Keratinocyte (primary cell): ENCODE results near the gene KRTAP4-3. TPM values are rescaled to one million over a fixed set of nuclear protein-coding genes. Genes with fewer than 3 reads are reported as not detected.
"Not testable (repeated sequence)": the region's sequence is repeated elsewhere in the genome, so short reads cannot be mapped to it uniquely, and the experiment has no call there.

Experiments
- DNase-seq: peaks from one replicate; pipeline ENCODE4 v3.0.0-alpha.2; 2011; ENCODE audit warnings: low read depth, missing footprints, low spot score
- FAIRE-seq: peaks from 2 replicates; lab custom pipeline; 2011; peaks lifted over from hg19 to GRCh38; lab: Jason Lieb, UNC
- H2AFZ ChIP-seq: 2 replicates; pipeline ENCODE4 v1.6.0; 2012; ENCODE audit warnings: low read length, control low read depth, inconsistent platforms; ENCODE audit not compliant: control insufficient read depth
- H3K27ac ChIP-seq: 2 replicates; pipeline ENCODE4 v1.5.1; 2011; ENCODE audit warnings: low read length; ENCODE audit not compliant: control insufficient read depth, insufficient read depth
- H3K27me3 ChIP-seq: 3 replicates; pipeline ENCODE4 v1.6.0; 2011; ENCODE audit warnings: low read length; ENCODE audit not compliant: control insufficient read depth, insufficient read depth; ENCODE audit errors: extremely low read depth
- H3K36me3 ChIP-seq, 2 experiments: 2 replicates in 1 of 2; 3 replicates in 1 of 2; pipeline ENCODE4 v1.5.1; 2011; ENCODE audit warnings: low read length in 2 of 2, mild to moderate bottlenecking in 1 of 2; ENCODE audit not compliant: control insufficient read depth in 2 of 2, insufficient read depth in 2 of 2; ENCODE audit errors: extremely low read depth in 1 of 2
- H3K4me1 ChIP-seq: 3 replicates; pipeline ENCODE4 v1.5.1; 2011; ENCODE audit warnings: low read length; ENCODE audit not compliant: control insufficient read depth, insufficient read depth; ENCODE audit errors: extremely low read depth
- H3K4me2 ChIP-seq: 3 replicates; pipeline ENCODE4 v1.6.0; 2011; ENCODE audit warnings: low read depth, low read length; ENCODE audit not compliant: control insufficient read depth, insufficient read depth; ENCODE audit errors: extremely low read depth
- H3K4me3 ChIP-seq, 3 experiments: fragments of 200-600 bp in 1 of 3; sonication (generic) in 1 of 3; 2 replicates in 2 of 3; 3 replicates in 1 of 3; pipeline ENCODE4 v1.5.1; 2011 to 2016; ENCODE audit warnings: low read length in 3 of 3, mild to moderate bottlenecking in 3 of 3, control low read depth in 2 of 3, inconsistent platforms in 1 of 3, low read depth in 1 of 3, mixed read lengths in 1 of 3, mixed run types in 1 of 3, moderate library complexity in 1 of 3; ENCODE audit not compliant: control insufficient read depth in 2 of 3, insufficient read depth in 2 of 3; ENCODE audit errors: extremely low read depth in 1 of 3
- H3K79me2 ChIP-seq: 2 replicates; pipeline ENCODE4 v1.6.0; 2012; ENCODE audit warnings: low read length; ENCODE audit not compliant: control insufficient read depth, insufficient read depth
- H3K9ac ChIP-seq: 3 replicates; pipeline ENCODE4 v1.6.0; 2011; ENCODE audit warnings: low read length; ENCODE audit not compliant: control insufficient read depth, insufficient read depth; ENCODE audit errors: extremely low read depth
- H3K9me1 ChIP-seq: 3 replicates; pipeline ENCODE4 v1.6.0; 2011; ENCODE audit warnings: low read length; ENCODE audit not compliant: control insufficient read depth, insufficient read depth; ENCODE audit errors: extremely low read depth
- H3K9me3 ChIP-seq: 2 replicates; pipeline ENCODE4 v1.5.1; 2012; ENCODE audit warnings: low read depth, low read length; ENCODE audit not compliant: control insufficient read depth
- H4K20me1 ChIP-seq: 3 replicates; pipeline ENCODE4 v1.6.0; 2011; ENCODE audit warnings: low read length; ENCODE audit not compliant: control insufficient read depth, insufficient read depth; ENCODE audit errors: extremely low read depth
- EZH2 ChIP-seq: IDR thresholded peaks from one replicate; pipeline ENCODE4 v1.6.1; 2012; ENCODE audit warnings: inconsistent platforms, mild to moderate bottlenecking, low read length, moderate library complexity
- dilution Hi-C: fragments of 300-500 bp; cut with MboI; formaldehyde crosslinking; loops from one replicate; pipeline ENCODE4 v1.7.0; 2020; ENCODE audit warnings: low sequenced_read_pairs; ENCODE audit not compliant: extremely low pct_ligation_motif_present
- polyA plus RNA-seq, 5 experiments: library from polyadenylated mRNA; depleted of rRNA in 3 of 5; stranded (reverse) in 3 of 5; stranded (forward) in 1 of 5; unstranded in 1 of 5; fragments of >200 nt; gene quantifications; 1 replicate in 1 of 5; 2 replicates in 3 of 5; 3 replicates in 1 of 5; pipeline versions ENCODE4 v1.2.1 to v1.2.3, GENCODE V29; 2011 to 2012; ENCODE audit warnings: missing spikeins in 2 of 5, low read depth in 1 of 5, low replicate concordance in 1 of 5
- small RNA-seq, 3 experiments: library from RNA; depleted of rRNA; stranded (forward); fragments of <200 nt; gene quantifications; one replicate each; pipeline ENCODE3, GENCODE V24; 2012; ENCODE audit warnings: low read depth in 3 of 3, low replicate concordance in 1 of 3; ENCODE audit not compliant: insufficient read length in 3 of 3
- TF ChIP-seq, protein P1 (sequence below), 3 experiments: IDR thresholded peaks in 1 of 3; conservative IDR thresholded peaks in 1 of 3; optimal IDR thresholded peaks in 1 of 3; 2 replicates in 2 of 3; 3 replicates in 1 of 3; pipeline versions ENCODE3 to v1.5.1; 2011; ENCODE audit warnings: low read length in 3 of 3, mild to moderate bottlenecking in 3 of 3, moderate library complexity in 2 of 3, control low read depth in 1 of 3, inconsistent platforms in 1 of 3; ENCODE audit not compliant: insufficient read depth in 2 of 3; ENCODE audit errors: extremely low read depth in 1 of 3

The KRTAP4-3 gene
- polyA plus RNA-seq, 1 donor (not counting 4 experiments of a cell fraction or from before 2014, with no cell fraction given) = not detected

- no peak overlapping the region for H3K4me2 ChIP-seq
- H3K27me3 ChIP-seq = no peaks in the 10 kb centered on the region
- FAIRE-seq = peak; percentile 71
- no peak overlapping the region for H3K4me3 ChIP-seq
- peaks cover 18% of the 10 kb centered on the region for H3K4me1 ChIP-seq
- H3K36me3 ChIP-seq = no peaks in the 10 kb centered on the region
- no peak overlapping the region for H3K9ac ChIP-seq
- H3K9me3 ChIP-seq = no peaks in the 10 kb centered on the region
- H2AFZ ChIP-seq = no peak overlapping the region
- dilution Hi-C loops = no loop called here
- H3K79me2 ChIP-seq = no peaks in the 10 kb centered on the region
- no peak overlapping the region for H3K27ac ChIP-seq
- H3K9me1 ChIP-seq = no peaks in the 10 kb centered on the region
- no peak for DNase-seq
- H4K20me1 ChIP-seq = no peaks in the 10 kb centered on the region
- TF ChIP-seq EZH2 = no peak
- TF ChIP-seq, protein P1, sequence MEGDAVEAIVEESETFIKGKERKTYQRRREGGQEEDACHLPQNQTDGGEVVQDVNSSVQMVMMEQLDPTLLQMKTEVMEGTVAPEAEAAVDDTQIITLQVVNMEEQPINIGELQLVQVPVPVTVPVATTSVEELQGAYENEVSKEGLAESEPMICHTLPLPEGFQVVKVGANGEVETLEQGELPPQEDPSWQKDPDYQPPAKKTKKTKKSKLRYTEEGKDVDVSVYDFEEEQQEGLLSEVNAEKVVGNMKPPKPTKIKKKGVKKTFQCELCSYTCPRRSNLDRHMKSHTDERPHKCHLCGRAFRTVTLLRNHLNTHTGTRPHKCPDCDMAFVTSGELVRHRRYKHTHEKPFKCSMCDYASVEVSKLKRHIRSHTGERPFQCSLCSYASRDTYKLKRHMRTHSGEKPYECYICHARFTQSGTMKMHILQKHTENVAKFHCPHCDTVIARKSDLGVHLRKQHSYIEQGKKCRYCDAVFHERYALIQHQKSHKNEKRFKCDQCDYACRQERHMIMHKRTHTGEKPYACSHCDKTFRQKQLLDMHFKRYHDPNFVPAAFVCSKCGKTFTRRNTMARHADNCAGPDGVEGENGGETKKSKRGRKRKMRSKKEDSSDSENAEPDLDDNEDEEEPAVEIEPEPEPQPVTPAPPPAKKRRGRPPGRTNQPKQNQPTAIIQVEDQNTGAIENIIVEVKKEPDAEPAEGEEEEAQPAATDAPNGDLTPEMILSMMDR (optimal IDR thresholded peaks at IDR 0.05 in 1 of 3, IDR thresholded peaks at IDR 0.05 in 1 of 3, conservative IDR thresholded peaks at IDR 0.05 in 1 of 3; ENCODE audit: extremely low read depth in 1 of 3, insufficient read depth in 2 of 3, low read length in 3 of 3) = no peak
These were observed 49.3 kb downstream of the KRTAP4-3 start for GRCh38 chr17:41118721-41119120.

DNA sequence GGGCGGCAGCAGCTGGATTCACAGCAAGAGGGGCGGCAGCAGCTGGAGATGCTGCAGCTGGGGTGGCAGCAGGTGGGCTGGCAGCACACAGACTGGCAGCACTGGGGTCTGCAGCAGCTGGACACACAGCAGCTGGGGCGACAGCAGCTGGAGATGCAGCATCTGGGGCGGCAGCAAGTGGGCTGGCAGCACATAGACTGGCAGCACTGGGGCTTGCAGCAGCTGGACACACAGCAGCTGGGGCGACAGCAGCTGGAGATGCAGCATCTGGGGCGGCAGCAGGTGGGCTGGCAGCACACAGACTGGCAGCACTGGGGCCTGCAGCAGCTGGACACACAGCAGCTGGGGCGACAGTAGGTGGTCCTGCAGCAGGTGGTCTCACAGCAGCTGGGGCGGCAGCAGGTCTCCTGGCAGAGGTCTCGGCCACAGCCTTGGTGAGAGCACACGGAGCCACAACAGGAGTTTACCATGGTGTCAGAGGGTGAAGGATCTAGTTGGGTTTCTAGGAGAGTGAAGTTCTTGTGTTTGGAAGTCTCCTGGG, 50.1 kb downstream of the KRTAP4-3 start, which contains the start of gene KRTAP4-11:
KRTAP4-11 (minus strand) TSS at position 528 of the 541 bp plus-strand sequence; CDS start at position 470, 58 bp downstream.
- H3K4me2 ChIP-seq, H3K79me2 ChIP-seq, H3K4me3 ChIP-seq, H3K27me3 ChIP-seq, H3K27ac ChIP-seq, DNase-seq, H2AFZ ChIP-seq, H4K20me1 ChIP-seq, H3K9me3 ChIP-seq, H3K9me1 ChIP-seq, dilution Hi-C loops, H3K36me3 ChIP-seq, H3K9ac ChIP-seq, FAIRE-seq: not testable (repeated sequence)
- peaks cover 14% of the 10 kb centered on the region for H3K4me1 ChIP-seq

Small RNA genes within 50 kb of the gene (small RNA-seq; reads per million reads assigned to genes)
- gene KRTAP4-17P = 0 reads per million in 3 experiments

Other genes with a start within 250 kb of the KRTAP4-3 start
- gene KRT23, start 230.6 kb downstream of the KRTAP4-3 start, polyA plus RNA-seq = 8.2 to 14.4 TPM (median 9.3 TPM) in 3 replicates
- 0.05 TPM in 1 of 3 replicates, not detected in the others for gene KRT39, start 201.3 kb downstream of the KRTAP4-3 start, polyA plus RNA-seq
- 0.03 TPM in 2 of 3 replicates, not detected in the other for gene KRT40, start 183.9 kb downstream of the KRTAP4-3 start, polyA plus RNA-seq
- not detected in 3 replicates for gene KRTAP3-3, start 174.1 kb downstream of the KRTAP4-3 start, polyA plus RNA-seq
- gene KRTAP3-2, start 168.3 kb downstream of the KRTAP4-3 start, polyA plus RNA-seq = not detected in 3 replicates
- not detected in 3 replicates for gene KRTAP3-1, start 159.1 kb downstream of the KRTAP4-3 start, polyA plus RNA-seq
- gene KRTAP1-5, start 141.0 kb downstream of the KRTAP4-3 start, polyA plus RNA-seq = 0.05 to 0.23 TPM (median 0.08 TPM) in 3 replicates
- not detected in 3 replicates for gene KRTAP1-4, start 138.0 kb downstream of the KRTAP4-3 start, polyA plus RNA-seq
- gene KRTAP1-3, start 133.3 kb downstream of the KRTAP4-3 start, polyA plus RNA-seq = not detected in 3 replicates
- 0.07 to 0.13 TPM in 2 of 3 replicates, not detected in the other for gene KRTAP1-1, start 126.8 kb downstream of the KRTAP4-3 start, polyA plus RNA-seq
- not detected in 3 replicates for gene KRTAP2-1, start 120.9 kb downstream of the KRTAP4-3 start, polyA plus RNA-seq
- not detected in 3 replicates for gene KRTAP2-2, start 113.0 kb downstream of the KRTAP4-3 start, polyA plus RNA-seq
- 8.4 to 21.3 TPM (median 9.0 TPM) in 3 replicates for gene KRTAP2-3, start 108.1 kb downstream of the KRTAP4-3 start, polyA plus RNA-seq
- gene KRTAP2-4, start 102.3 kb downstream of the KRTAP4-3 start, polyA plus RNA-seq = 0.12 TPM in 1 of 3 replicates, not detected in the others
- not detected in 3 replicates for gene KRTAP4-7, start 84.1 kb downstream of the KRTAP4-3 start, polyA plus RNA-seq
- gene KRTAP4-8, start 70.1 kb downstream of the KRTAP4-3 start, polyA plus RNA-seq = not detected in 3 replicates
- gene KRTAP4-16, start 66.0 kb downstream of the KRTAP4-3 start, polyA plus RNA-seq = not detected in 3 replicates
- gene KRTAP4-9, start 62.8 kb downstream of the KRTAP4-3 start, polyA plus RNA-seq = not detected in 3 replicates
- not detected in 3 replicates for gene KRTAP4-11, start 49.8 kb downstream of the KRTAP4-3 start, polyA plus RNA-seq
- gene KRTAP4-12, start 44.0 kb downstream of the KRTAP4-3 start, polyA plus RNA-seq = not detected in 3 replicates
- not detected in 3 replicates for gene KRTAP4-6, start 27.7 kb downstream of the KRTAP4-3 start, polyA plus RNA-seq
- gene KRTAP4-5, start 18.4 kb downstream of the KRTAP4-3 start, polyA plus RNA-seq = not detected in 3 replicates
- not detected in 3 replicates for gene KRTAP4-4, start 7.5 kb downstream of the KRTAP4-3 start, polyA plus RNA-seq
- gene KRTAP4-2, start 10.0 kb upstream of the KRTAP4-3 start, polyA plus RNA-seq = not detected in 3 replicates
- not detected in 3 replicates for gene KRTAP4-1, start 16.7 kb upstream of the KRTAP4-3 start, polyA plus RNA-seq
- not detected in 3 replicates for gene KRTAP9-1, start 21.7 kb upstream of the KRTAP4-3 start, polyA plus RNA-seq
- not detected in 3 replicates for gene KRTAP9-2, start 58.4 kb upstream of the KRTAP4-3 start, polyA plus RNA-seq
- gene KRTAP9-3, start 64.2 kb upstream of the KRTAP4-3 start, polyA plus RNA-seq = not detected in 3 replicates
- gene KRTAP9-8, start 69.8 kb upstream of the KRTAP4-3 start, polyA plus RNA-seq = not detected in 3 replicates
- gene KRTAP9-4, start 81.5 kb upstream of the KRTAP4-3 start, polyA plus RNA-seq = not detected in 3 replicates
- gene KRTAP9-9, start 87.2 kb upstream of the KRTAP4-3 start, polyA plus RNA-seq = not detected in 3 replicates
- not detected in 3 replicates for gene KRTAP9-6, start 97.2 kb upstream of the KRTAP4-3 start, polyA plus RNA-seq
- gene KRTAP9-7, start 107.5 kb upstream of the KRTAP4-3 start, polyA plus RNA-seq = not detected in 3 replicates
- not detected in 3 replicates for gene KRTAP29-1, start 134.6 kb upstream of the KRTAP4-3 start, polyA plus RNA-seq
- gene KRTAP16-1, start 141.1 kb upstream of the KRTAP4-3 start, polyA plus RNA-seq = not detected in 3 replicates
- not detected in 3 replicates for gene KRTAP17-1, start 147.5 kb upstream of the KRTAP4-3 start, polyA plus RNA-seq
- gene KRT33A, start 182.6 kb upstream of the KRTAP4-3 start, polyA plus RNA-seq = 0.14 TPM in 1 of 3 replicates, not detected in the others
- gene KRT33B, start 201.6 kb upstream of the KRTAP4-3 start, polyA plus RNA-seq = 0.18 to 0.33 TPM (median 0.21 TPM) in 3 replicates
- 4.4 to 4.8 TPM (median 4.6 TPM) in 3 replicates for gene KRT34, start 214.1 kb upstream of the KRTAP4-3 start, polyA plus RNA-seq
- gene KRT31, start 229.4 kb upstream of the KRTAP4-3 start, polyA plus RNA-seq = 20.5 to 45.2 TPM (median 24.9 TPM) in 3 replicates